ENCODE results near the gene ADAM8.
"Not testable (repeated sequence)": the region's sequence is repeated elsewhere in the genome, so short reads cannot be mapped to it uniquely, and the experiment has no call there.

The ADAM8 gene

GRCh38 chr10:133266056-133266795, 10.4 kb downstream of the ADAM8 start:
- DNase-seq, result no peak

- DNase-seq, result not testable (repeated sequence)
Measured at GRCh38 chr10:133265052-133265451, 11.6 kb downstream of the ADAM8 start.

GRCh38 chr10:133264461-133264860, 12.2 kb downstream of the ADAM8 start:
- DNase-seq, result no peak

GRCh38 chr10:133263674-133264073, 13.0 kb downstream of the ADAM8 start:
- no peak for DNase-seq

GRCh38 chr10:133262696-133263095, 14.0 kb downstream of the ADAM8 start:
- no peak for DNase-seq

GRCh38 chr10:133261726-133262325, 14.8 kb downstream of the ADAM8 start:
- DNase-seq, result peak; percentile 16

- DNase-seq, result peak; percentile 39
Measured at GRCh38 chr10:133260895-133261725, 15.6 kb downstream of the ADAM8 start.

- DNase-seq, result no peak
Measured at GRCh38 chr10:133259602-133259989, 17.1 kb downstream of the ADAM8 start.

GRCh38 chr10:133258818-133259601, 17.7 kb downstream of the ADAM8 start:
- DNase-seq, result peak; percentile 90

- DNase-seq, result peak; percentile 9
Measured at GRCh38 chr10:133258066-133258817, 18.4 kb downstream of the ADAM8 start.

GRCh38 chr10:133257489-133258065, 19.1 kb downstream of the ADAM8 start:
- DNase-seq, result peak; percentile 69

- no peak for DNase-seq
Measured at GRCh38 chr10:133255323-133255722, 21.3 kb downstream of the ADAM8 start.

- DNase-seq, result no peak
Measured at GRCh38 chr10:133254421-133255120, 22.1 kb downstream of the ADAM8 start.

- no peak for DNase-seq
Measured at GRCh38 chr10:133253361-133253955, 23.2 kb downstream of the ADAM8 start.

- no peak for DNase-seq
Measured at GRCh38 chr10:133252223-133252552, 24.5 kb downstream of the ADAM8 start.

- DNase-seq, result no peak
Measured at GRCh38 chr10:133251388-133252222, 25.1 kb downstream of the ADAM8 start.

- DNase-seq, result no peak
Measured at GRCh38 chr10:133249975-133250754, 26.5 kb downstream of the ADAM8 start.

- no peak for DNase-seq
Measured at GRCh38 chr10:133249094-133249780, 27.4 kb downstream of the ADAM8 start.

All from NCI-H226 (cell line).